Measurements from ENCODE around the gene PDE4D.

- TF ChIP-seq CTCF (IDR thresholded peaks at IDR 0.05; ENCODE audit: insufficient read depth, low read length) (no peak), POLR2AphosphoS5 (IDR thresholded peaks at IDR 0.05; ENCODE audit: low read depth) (no peak), GABPA (IDR thresholded peaks at IDR 0.05; ENCODE audit: low read depth) (no peak), REST (IDR thresholded peaks at IDR 0.05; ENCODE audit: insufficient replicate concordance, low read depth) (no peak)
Measured at GRCh38 chr5:59768152-59769040, 125.1 kb downstream of the PDE4D start.
